ACC112 (cell line): Measurements from ENCODE around the gene SCG5.

ENCODE experiments used
- H2AFZ ChIP-seq: fragments of 200-600 bp; sonication (generic); one replicate; pipeline ENCODE4 v1.6.0; 2017; ENCODE audit warnings: antibody characterized with exemption, low read length; ENCODE audit not compliant: unreplicated experiment
- H3K27ac ChIP-seq: fragments of 200-600 bp; sonication (generic); 2 replicates; pipeline ENCODE4 v1.5.1; 2014; ENCODE audit warnings: low read depth, mild to moderate bottlenecking, antibody characterized with exemption, low read length, moderate library complexity
- H3K27me3 ChIP-seq: fragments of 200-600 bp; sonication (generic); 2 replicates; pipeline ENCODE4 v1.6.1; 2014; ENCODE audit warnings: mild to moderate bottlenecking, antibody characterized with exemption, low read length, moderate library complexity, mixed read lengths; ENCODE audit not compliant: insufficient read depth
- H3K36me3 ChIP-seq: fragments of 200-600 bp; sonication (generic); 2 replicates; pipeline ENCODE4 v1.6.1; 2016; ENCODE audit warnings: mild to moderate bottlenecking, antibody characterized with exemption, low read length, moderate library complexity, mixed read lengths; ENCODE audit not compliant: insufficient read depth
- H3K4me1 ChIP-seq: fragments of 200-600 bp; sonication (generic); one replicate; pipeline ENCODE4 v1.6.1; 2016; ENCODE audit warnings: low read length, mixed read lengths; ENCODE audit not compliant: insufficient read depth, unreplicated experiment, control insufficient read depth
- H3K4me3 ChIP-seq: fragments of 200-600 bp; sonication (generic); 2 replicates; pipeline ENCODE4 v1.5.1; 2014; ENCODE audit warnings: mild to moderate bottlenecking, low read depth, low read length
- H3K79me2 ChIP-seq: fragments of 200-600 bp; sonication (generic); one replicate; pipeline ENCODE4 v1.6.0; 2016; ENCODE audit warnings: low read length; ENCODE audit not compliant: control insufficient read depth, unreplicated experiment, insufficient read depth

SCG5 gene

GRCh38 chr15:32739522-32740063 lies 98.1 kb downstream of the SCG5 start:
- Histone ChIP-seq H3K79me2 (no peaks in the 10 kb centered on the region), H3K27me3 (no peaks in the 10 kb centered on the region), H3K36me3 (peaks cover 33% of the 10 kb centered on the region; the same call in 1 of the 2 replicates), H3K4me3 (no peak overlapping the region), H3K27ac (no peak overlapping the region), H3K4me1 (peaks cover 20% of the 10 kb centered on the region), H2AFZ (no peak overlapping the region)

GRCh38 chr15:32743411-32744140 lies 102.1 kb downstream of the SCG5 start:
- H3K79me2 ChIP-seq, result no peaks in the 10 kb centered on the region
- no peak overlapping the region for H3K27ac ChIP-seq
- no peak overlapping the region for H3K4me3 ChIP-seq
- H3K36me3 ChIP-seq, result peaks cover 8% of the 10 kb centered on the region; the same call in 1 of the 2 replicates
- H2AFZ ChIP-seq, result no peak overlapping the region
- peaks cover 13% of the 10 kb centered on the region for H3K4me1 ChIP-seq
- H3K27me3 ChIP-seq, result no peaks in the 10 kb centered on the region

GRCh38 chr15:32746116-32746857 lies 104.8 kb downstream of the SCG5 start:
- H2AFZ ChIP-seq, result no peak overlapping the region
- H3K79me2 ChIP-seq, result no peaks in the 10 kb centered on the region
- peaks cover 13% of the 10 kb centered on the region for H3K4me1 ChIP-seq
- no peaks in the 10 kb centered on the region for H3K27me3 ChIP-seq
- no peak overlapping the region for H3K27ac ChIP-seq
- H3K36me3 ChIP-seq, result peaks cover 8% of the 10 kb centered on the region; the same call in 1 of the 2 replicates
- no peak overlapping the region for H3K4me3 ChIP-seq
